H9 (cell line): ENCODE data around the gene TTBK1. TPM values are rescaled to one million over a fixed set of nuclear protein-coding genes. Genes with fewer than 3 reads are reported as not detected.

Source experiments
- DNase-seq: peaks from one replicate; pipeline ENCODE4 v3.0.0-alpha.2; 2017
- H2AFZ ChIP-seq: one replicate; pipeline ENCODE4 v1.6.1; 2013; ENCODE audit warnings: mild to moderate bottlenecking, low read length, control low read depth, moderate library complexity
- H2AK5ac ChIP-seq: 2 replicates; pipeline ENCODE4 v1.6.1; 2013; ENCODE audit warnings: low read length, control low read depth, mixed read lengths; ENCODE audit not compliant: insufficient read length
- H2BK120ac ChIP-seq: one replicate; pipeline ENCODE4 v1.6.1; 2013; ENCODE audit warnings: low read depth, mild to moderate bottlenecking, low read length, control low read depth, inconsistent platforms; ENCODE audit not compliant: poor library complexity, severe bottlenecking
- H2BK12ac ChIP-seq: 2 replicates; pipeline ENCODE4 v1.6.1; 2013; ENCODE audit warnings: low read length, control low read depth, mixed read lengths, low read depth; ENCODE audit not compliant: insufficient read length
- H2BK15ac ChIP-seq: 2 replicates; pipeline ENCODE4 v1.6.1; 2013; ENCODE audit warnings: low read depth, low read length, control low read depth
- H2BK20ac ChIP-seq: one replicate; pipeline ENCODE4 v1.6.1; 2013; ENCODE audit warnings: low read depth, mild to moderate bottlenecking, low read length, control low read depth, inconsistent platforms; ENCODE audit not compliant: poor library complexity, severe bottlenecking
- H2BK5ac ChIP-seq: 2 replicates; pipeline ENCODE4 v1.6.1; 2013; ENCODE audit warnings: low read length, control low read depth, mixed read lengths; ENCODE audit not compliant: insufficient read length
- H3K14ac ChIP-seq: 2 replicates; pipeline ENCODE4 v1.6.1; 2013; ENCODE audit warnings: low read length, control low read depth; ENCODE audit not compliant: insufficient read depth
- H3K18ac ChIP-seq: 2 replicates; pipeline ENCODE4 v1.6.1; 2013; ENCODE audit warnings: low read depth, mild to moderate bottlenecking, mixed read lengths, low read length, control low read depth; ENCODE audit not compliant: insufficient read length
- H3K23ac ChIP-seq: 2 replicates; pipeline ENCODE4 v1.6.1; 2013; ENCODE audit warnings: low read length, control low read depth, mixed read lengths, low read depth; ENCODE audit not compliant: insufficient read length
- H3K23me2 ChIP-seq: 2 replicates; pipeline ENCODE4 v1.6.1; 2013; ENCODE audit warnings: low read depth, mild to moderate bottlenecking, mixed read lengths, low read length, control low read depth; ENCODE audit not compliant: insufficient read length, poor library complexity, severe bottlenecking
- H3K27ac ChIP-seq: 2 replicates; pipeline ENCODE4 v1.5.1; 2013; ENCODE audit warnings: low read length, control low read depth, mixed read lengths, low read depth; ENCODE audit not compliant: insufficient read length
- H3K27me3 ChIP-seq: 2 replicates; pipeline ENCODE4 v1.6.1; 2013; ENCODE audit warnings: low read length, control low read depth, inconsistent platforms; ENCODE audit not compliant: insufficient read depth
- H3K4ac ChIP-seq: 2 replicates; pipeline ENCODE4 v1.6.1; 2013; ENCODE audit warnings: low read depth, mild to moderate bottlenecking, control low read depth, inconsistent platforms, low read length, moderate library complexity
- H3K4me1 ChIP-seq: 2 replicates; pipeline ENCODE4 v1.6.1; 2013; ENCODE audit warnings: low read length, control low read depth, inconsistent platforms; ENCODE audit not compliant: insufficient read depth
- H3K4me2 ChIP-seq: 2 replicates; pipeline ENCODE4 v1.6.1; 2013; ENCODE audit warnings: low read length, control low read depth, mixed read lengths; ENCODE audit not compliant: insufficient read length, insufficient read depth
- H3K56ac ChIP-seq: 2 replicates; pipeline ENCODE4 v1.6.1; 2013; ENCODE audit warnings: low read depth, mild to moderate bottlenecking, mixed read lengths, low read length, control low read depth; ENCODE audit not compliant: insufficient read length
- H3K79me1 ChIP-seq: 2 replicates; pipeline ENCODE4 v1.6.1; 2013; ENCODE audit warnings: low read depth, mild to moderate bottlenecking, moderate library complexity, low read length, control low read depth, inconsistent platforms; ENCODE audit not compliant: insufficient read depth, poor library complexity, severe bottlenecking
- H3K79me2 ChIP-seq: 2 replicates; pipeline ENCODE4 v1.6.1; 2013; ENCODE audit warnings: low read length, control low read depth, inconsistent platforms; ENCODE audit not compliant: insufficient read depth
- H3K9ac ChIP-seq: 2 replicates; pipeline ENCODE4 v1.6.1; 2013; ENCODE audit warnings: low read length, control low read depth, mixed read lengths; ENCODE audit not compliant: insufficient read length; ENCODE audit errors: extremely low read depth
- H3K9me3 ChIP-seq: one replicate; pipeline ENCODE4 v1.6.1; 2013; ENCODE audit warnings: low read depth, low read length, inconsistent platforms; ENCODE audit not compliant: control insufficient read depth
- H3T11ph ChIP-seq: one replicate; pipeline ENCODE4 v1.6.1; 2013; ENCODE audit warnings: mild to moderate bottlenecking, low read length, control low read depth, inconsistent platforms
- H4K20me1 ChIP-seq: one replicate; pipeline ENCODE4 v1.6.1; 2013; ENCODE audit not compliant: control insufficient read depth, insufficient read length, insufficient read depth
- H4K5ac ChIP-seq: 2 replicates; pipeline ENCODE4 v1.6.1; 2013; ENCODE audit warnings: low read depth, mild to moderate bottlenecking, mixed read lengths, low read length, control low read depth; ENCODE audit not compliant: insufficient read length
- H4K8ac ChIP-seq: replicated peaks from 2 replicates; pipeline ENCODE4 v1.6.1; 2013; ENCODE audit warnings: low read length, control low read depth, mixed read lengths, low read depth; ENCODE audit not compliant: insufficient read length
- H4K91ac ChIP-seq: 2 replicates; pipeline ENCODE4 v1.6.1; 2013; ENCODE audit warnings: low read depth, mild to moderate bottlenecking, moderate library complexity, mixed read lengths, low read length, control low read depth; ENCODE audit not compliant: insufficient read length
- H3K27ac Mint-ChIP-seq, 3 experiments: 2 replicates in 2 of 3; 3 replicates in 1 of 3; pipeline ENCODE4 v1.8.0; 2020 to 2021; ENCODE audit warnings: mixed read lengths in 3 of 3, mild to moderate bottlenecking in 1 of 3, moderate library complexity in 1 of 3
- H3K27me3 Mint-ChIP-seq: 2 replicates; pipeline ENCODE4 v1.8.0; 2021; ENCODE audit warnings: low read depth, mild to moderate bottlenecking, moderate library complexity, mixed read lengths
- H3K36me3 Mint-ChIP-seq, 3 experiments: 2 replicates in 2 of 3; 3 replicates in 1 of 3; pipeline ENCODE4 v1.8.0; 2020 to 2021; ENCODE audit warnings: low read depth in 3 of 3, mixed read lengths in 3 of 3; ENCODE audit not compliant: insufficient read depth in 1 of 3
- H3K4me1 Mint-ChIP-seq, 2 experiments: 2 replicates each; pipeline ENCODE4 v1.8.0; 2020; ENCODE audit warnings: mixed read lengths in 2 of 2
- H3K4me3 Mint-ChIP-seq, 2 experiments: 2 replicates in 1 of 2; 3 replicates in 1 of 2; pipeline ENCODE4 v1.8.0; 2020 to 2021; ENCODE audit warnings: mild to moderate bottlenecking in 2 of 2, mixed read lengths in 2 of 2, moderate library complexity in 1 of 2
- H3K9me3 Mint-ChIP-seq, 2 experiments: 2 replicates in 1 of 2; 3 replicates in 1 of 2; pipeline ENCODE4 v1.8.0; 2020; ENCODE audit warnings: mild to moderate bottlenecking in 2 of 2, mixed read lengths in 2 of 2, moderate library complexity in 1 of 2
- WGBS: extraction: QIAGEN DNeasy Blood & Tissue Kit; methylation state at CpG from one replicate; pipeline ENCODE4 v1.1.7; 2013; ENCODE audit warnings: missing lambda C conversion rate, low lambda C conversion rate, mixed read lengths; ENCODE audit not compliant: insufficient read length; ENCODE audit errors: extremely low coverage; 5-methylcytosine and 5-hydroxymethylcytosine counted together
- total RNA-seq: library from RNA; stranded (reverse); gene quantifications from 2 replicates; pipeline ENCODE4 v1.2.1, GENCODE V29; 2021
- TF ChIP-seq, protein P1 (sequence below): fragments of 200-600 bp; sonication (generic); conservative IDR thresholded peaks from 3 replicates; pipeline ENCODE4 v1.8.0; 2021; ENCODE audit warnings: antibody characterized with exemption, mild to moderate bottlenecking

TTBK1 gene
- total RNA-seq, 1 experiment from 2014 or later = 1.6 TPM

DNA sequence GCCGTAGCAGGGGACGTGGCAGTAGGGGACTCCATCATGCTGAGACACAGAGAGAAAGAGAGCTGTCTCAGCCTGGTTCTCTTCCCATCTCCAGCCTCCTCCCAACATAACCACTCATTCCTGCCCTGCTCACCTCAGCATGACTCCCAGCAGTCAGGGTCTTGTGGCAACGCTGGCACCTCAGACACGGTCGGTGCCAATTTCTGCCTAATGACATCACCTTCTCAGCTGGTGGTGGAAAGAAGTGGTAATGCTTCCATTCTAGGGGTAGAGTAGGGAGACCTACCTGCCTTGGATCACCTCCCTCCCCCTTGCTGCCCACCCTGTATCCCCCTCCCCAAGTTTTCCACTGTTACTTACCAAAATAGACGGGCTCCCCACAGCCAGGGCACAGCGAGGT, 62.8 kb downstream of the TTBK1 start:
- Histone ChIP-seq H2BK15ac (no peak overlapping the region), H2BK5ac (no peak overlapping the region), H3K4me2 (no peak overlapping the region), H2AK5ac (no peak overlapping the region), H2BK12ac (no peak overlapping the region), H3T11ph (no peak overlapping the region), H3K9me3 (no peaks in the 10 kb centered on the region), H4K8ac (no peak overlapping the region), H3K9ac (no peak overlapping the region), H3K79me1 (no peaks in the 10 kb centered on the region), H3K27me3 (no peaks in the 10 kb centered on the region), H3K27ac (no peak overlapping the region), H3K14ac (no peak overlapping the region), H3K23me2 (peaks cover 10% of the 10 kb centered on the region), H4K5ac (no peak overlapping the region), H3K4ac (no peak overlapping the region), H3K56ac (no peak overlapping the region), H3K18ac (no peak overlapping the region), H3K79me2 (no peaks in the 10 kb centered on the region; the same call in 1 of the 2 replicates), H2BK120ac (no peak overlapping the region), H3K4me1 (no peaks in the 10 kb centered on the region; the same call in 1 of the 2 replicates), H3K23ac (no peak overlapping the region), H4K91ac (no peak overlapping the region), H2BK20ac (no peak overlapping the region), H4K20me1 (no peaks in the 10 kb centered on the region), H2AFZ (no peak overlapping the region)
- Mint-ChIP-seq H3K27me3 (peaks cover 4% of the 10 kb centered on the region), H3K4me3 (no peak overlapping the region; a peak in 1 of 5 replicates), H3K36me3 (peaks cover 0 to 18% (median 4%) of the 10 kb centered on the region in 3 experiments; a peak in 5 of 7 replicates), H3K4me1 (peaks cover 20 to 32% of the 10 kb centered on the region in 2 experiments), H3K27ac (no peak overlapping the region), H3K9me3 (no peaks in the 10 kb centered on the region)
- TF ChIP-seq, protein P1, sequence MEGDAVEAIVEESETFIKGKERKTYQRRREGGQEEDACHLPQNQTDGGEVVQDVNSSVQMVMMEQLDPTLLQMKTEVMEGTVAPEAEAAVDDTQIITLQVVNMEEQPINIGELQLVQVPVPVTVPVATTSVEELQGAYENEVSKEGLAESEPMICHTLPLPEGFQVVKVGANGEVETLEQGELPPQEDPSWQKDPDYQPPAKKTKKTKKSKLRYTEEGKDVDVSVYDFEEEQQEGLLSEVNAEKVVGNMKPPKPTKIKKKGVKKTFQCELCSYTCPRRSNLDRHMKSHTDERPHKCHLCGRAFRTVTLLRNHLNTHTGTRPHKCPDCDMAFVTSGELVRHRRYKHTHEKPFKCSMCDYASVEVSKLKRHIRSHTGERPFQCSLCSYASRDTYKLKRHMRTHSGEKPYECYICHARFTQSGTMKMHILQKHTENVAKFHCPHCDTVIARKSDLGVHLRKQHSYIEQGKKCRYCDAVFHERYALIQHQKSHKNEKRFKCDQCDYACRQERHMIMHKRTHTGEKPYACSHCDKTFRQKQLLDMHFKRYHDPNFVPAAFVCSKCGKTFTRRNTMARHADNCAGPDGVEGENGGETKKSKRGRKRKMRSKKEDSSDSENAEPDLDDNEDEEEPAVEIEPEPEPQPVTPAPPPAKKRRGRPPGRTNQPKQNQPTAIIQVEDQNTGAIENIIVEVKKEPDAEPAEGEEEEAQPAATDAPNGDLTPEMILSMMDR = no peak
- no CpG with 5 or more reads among the region's 7 CpGs for WGBS
- no peak for DNase-seq
